GM13976 (cell line): ENCODE results near the gene VSNL1.

Experiments
- DNase-seq: peaks from one replicate; pipeline ENCODE4 v3.0.0; 2012; ENCODE audit warnings: low spot score
- CTCF ChIP-seq: IDR thresholded peaks from 2 replicates; pipeline ENCODE4 v1.5.1; 2012; ENCODE audit warnings: borderline replicate concordance, mild to moderate bottlenecking; ENCODE audit not compliant: insufficient read depth; ENCODE audit errors: extremely low read depth, missing control alignments, control extremely low read depth
- in situ Hi-C: fragments of 300-500 bp; cut with MboI; formaldehyde crosslinking; loops from one replicate; pipeline ENCODE4 v1.12.0; 2022; ENCODE audit warnings: low sequenced_read_pairs, mixed read lengths, inconsistent platforms; ENCODE audit not compliant: unreplicated experiment

VSNL1 gene

GRCh38 chr2:17614174-17614930, 73.9 kb downstream of the VSNL1 start:
- in situ Hi-C loops = no loop called here
- no peak for TF ChIP-seq CTCF
- no peak for DNase-seq

GRCh38 chr2:17615147-17615546, 74.7 kb downstream of the VSNL1 start:
- no peak for DNase-seq
- no peak for TF ChIP-seq CTCF
- in situ Hi-C loops = no loop called here

- in situ Hi-C loops = no loop called here
- DNase-seq = no peak
- TF ChIP-seq CTCF = no peak
Measured at GRCh38 chr2:17615728-17616351, 75.3 kb downstream of the VSNL1 start.

- no peak for DNase-seq
- in situ Hi-C loops = no loop called here
- TF ChIP-seq CTCF = no peak
Measured at GRCh38 chr2:17616405-17616804, 75.9 kb downstream of the VSNL1 start.

- DNase-seq = no peak
- TF ChIP-seq CTCF = no peak
- in situ Hi-C loops = no loop called here
Measured at GRCh38 chr2:17617516-17617915, 77.0 kb downstream of the VSNL1 start.

GRCh38 chr2:17617955-17618354, 77.5 kb downstream of the VSNL1 start:
- in situ Hi-C loops = no loop called here
- no peak for TF ChIP-seq CTCF
- DNase-seq = no peak
